ENCODE measurements around the gene SIRPA.

SIRPA gene

GRCh38 chr20:1851396-1851795 lies 43.8 kb upstream of the SIRPA start:
- Histone ChIP-seq H3K27me3 (ENCODE audit: insufficient read depth, low read depth, severe bottlenecking) (no peaks in the 10 kb centered on the region), H3K36me3 (no peaks in the 10 kb centered on the region), H3K27ac (no peak overlapping the region), H3K9me3 (ENCODE audit: severe bottlenecking) (no peaks in the 10 kb centered on the region), H3K4me3 (ENCODE audit: low read depth, low read length) (no peak overlapping the region)
- no peak for TF ChIP-seq CTCF (IDR thresholded peaks at IDR 0.05; ENCODE audit: low read depth, low read length)
- DNase-seq = no peak

- DNase-seq = no peak
- Histone ChIP-seq H3K36me3 (no peaks in the 10 kb centered on the region), H3K27me3 (ENCODE audit: insufficient read depth, low read depth, severe bottlenecking) (no peaks in the 10 kb centered on the region), H3K9me3 (ENCODE audit: severe bottlenecking) (no peaks in the 10 kb centered on the region), H3K27ac (no peak overlapping the region), H3K4me3 (ENCODE audit: low read depth, low read length) (no peak overlapping the region)
- no peak for TF ChIP-seq CTCF (IDR thresholded peaks at IDR 0.05; ENCODE audit: low read depth, low read length)
Measured at GRCh38 chr20:1853473-1853872, 41.7 kb upstream of the SIRPA start.

- no peak for DNase-seq
- Histone ChIP-seq H3K27ac (no peak overlapping the region), H3K27me3 (ENCODE audit: insufficient read depth, low read depth, severe bottlenecking) (no peaks in the 10 kb centered on the region), H3K4me3 (ENCODE audit: low read depth, low read length) (no peak overlapping the region), H3K9me3 (ENCODE audit: severe bottlenecking) (no peaks in the 10 kb centered on the region), H3K36me3 (no peaks in the 10 kb centered on the region)
- no peak for TF ChIP-seq CTCF (IDR thresholded peaks at IDR 0.05; ENCODE audit: low read depth, low read length)
Measured at GRCh38 chr20:1854246-1854645, 41.0 kb upstream of the SIRPA start.

GRCh38 chr20:1855109-1855508 lies 40.1 kb upstream of the SIRPA start:
- H3K4me3 ChIP-seq (ENCODE audit: low read depth, low read length) = no peak overlapping the region
- no peaks in the 10 kb centered on the region for H3K9me3 ChIP-seq (ENCODE audit: severe bottlenecking)
- DNase-seq = no peak
- TF ChIP-seq CTCF (IDR thresholded peaks at IDR 0.05; ENCODE audit: low read depth, low read length) = no peak
- no peaks in the 10 kb centered on the region for H3K27me3 ChIP-seq (ENCODE audit: insufficient read depth, low read depth, severe bottlenecking)
- no peaks in the 10 kb centered on the region for H3K36me3 ChIP-seq
- no peak overlapping the region for H3K27ac ChIP-seq

GRCh38 chr20:1855690-1856089 lies 39.5 kb upstream of the SIRPA start:
- TF ChIP-seq CTCF (IDR thresholded peaks at IDR 0.05; ENCODE audit: low read depth, low read length) = no peak
- no peak overlapping the region for H3K4me3 ChIP-seq (ENCODE audit: low read depth, low read length)
- no peaks in the 10 kb centered on the region for H3K36me3 ChIP-seq
- no peaks in the 10 kb centered on the region for H3K9me3 ChIP-seq (ENCODE audit: severe bottlenecking)
- no peaks in the 10 kb centered on the region for H3K27me3 ChIP-seq (ENCODE audit: insufficient read depth, low read depth, severe bottlenecking)
- DNase-seq = no peak
- no peak overlapping the region for H3K27ac ChIP-seq

- no peaks in the 10 kb centered on the region for H3K27me3 ChIP-seq (ENCODE audit: insufficient read depth, low read depth, severe bottlenecking)
- no peaks in the 10 kb centered on the region for H3K36me3 ChIP-seq
- H3K4me3 ChIP-seq (ENCODE audit: low read depth, low read length) = no peak overlapping the region
- no peak for DNase-seq
- H3K27ac ChIP-seq = no peak overlapping the region
- TF ChIP-seq CTCF (IDR thresholded peaks at IDR 0.05; ENCODE audit: low read depth, low read length) = no peak
- H3K9me3 ChIP-seq (ENCODE audit: severe bottlenecking) = no peaks in the 10 kb centered on the region
Measured at GRCh38 chr20:1856424-1856823, 38.8 kb upstream of the SIRPA start.
